A549 (cell line): ENCODE results near the gene SGIP1.

Experiments
- CTCF ChIP-seq: fragments of >200 bp; sonication (Bioruptor Twin); formaldehyde crosslinking; IDR thresholded peaks from 3 replicates; pipeline ENCODE4 v1.5.1; 2016
- EP300 ChIP-seq, 2 experiments: fragments of >200 bp; sonication (Bioruptor Twin); formaldehyde crosslinking; IDR thresholded peaks; 2 replicates in 1 of 2; 3 replicates in 1 of 2; pipeline ENCODE4 v1.6.1; 2016 to 2017
- MAX ChIP-seq: IDR thresholded peaks from 2 replicates; pipeline ENCODE4 v1.6.1; 2012
- PHF8 ChIP-seq: fragments of 200-600 bp; sonication (generic); IDR thresholded peaks from 2 replicates; pipeline ENCODE4 v1.6.1; 2016; ENCODE audit warnings: low read depth, mild to moderate bottlenecking, antibody characterized with exemption, moderate library complexity, borderline replicate concordance

- TF ChIP-seq PHF8 (no peak), CTCF (no peak), EP300 (IDR thresholded peaks at IDR 0.05) (no peak), MAX (no peak)
These were observed 165.3 kb downstream of the SGIP1 start for GRCh38 chr1:66699213-66699612.
